ENCODE data around the gene NEAT1. TPM values are rescaled to one million over a fixed set of nuclear protein-coding genes. Genes with fewer than 3 reads are reported as not detected.

Gene NEAT1
- total RNA-seq, 4 donors from 2014 or later: 21.0 to 341 (median 183) TPM

GRCh38 chr11:65444314-65445051 lies 21.9 kb downstream of the NEAT1 start:
- peaks cover 0 to 73% of the 10 kb centered on the region in 2 donors for H3K36me3 ChIP-seq

GRCh38 chr11:65445101-65445603 lies 22.6 kb downstream of the NEAT1 start:
- no peaks in the 10 kb centered on the region for H3K9me3 ChIP-seq
- H3K27me3 ChIP-seq: no peaks in the 10 kb centered on the region
- peaks cover 0 to 58% (median 18%) of the 10 kb centered on the region in 3 donors for H3K4me1 ChIP-seq
- ATAC-seq: no peak
- H3K4me3 ChIP-seq: no peak overlapping the region
- TF ChIP-seq POLR2AphosphoS5 (IDR thresholded peaks at IDR 0.05): peak; percentile 80
- TF ChIP-seq EP300 (IDR thresholded peaks at IDR 0.05): no peak
- no peak for TF ChIP-seq CTCF (IDR thresholded peaks at IDR 0.05)
- peak in 1 of 2 donors; percentile 9 for TF ChIP-seq POLR2A (IDR thresholded peaks at IDR 0.05)
- 66 to 83% methylated on average over 6 to 12 of the region's 15 CpGs for WGBS, 2 donors (ENCODE audit: low coverage in 1 of 2)
- H3K27ac ChIP-seq: peak overlapping the region in 3 of 4 donors; percentile 62 to 77 (median 74)
- H3K36me3 ChIP-seq: peaks cover 0 to 70% of the 10 kb centered on the region in 2 donors

More at GRCh38 chr11:65444314-65445051, 21.9 kb downstream of the NEAT1 start:
- Histone ChIP-seq H3K27ac (peak overlapping the region in 3 of 4 donors; percentile 62 to 77 (median 74)), H3K27me3 (no peaks in the 10 kb centered on the region), H3K9me3 (no peaks in the 10 kb centered on the region), H3K4me3 (no peak overlapping the region), H3K4me1 (peaks cover 0 to 65% (median 22%) of the 10 kb centered on the region in 3 donors)
- TF ChIP-seq POLR2AphosphoS5 (IDR thresholded peaks at IDR 0.05): peak; percentile 33
- no peak for TF ChIP-seq CTCF (IDR thresholded peaks at IDR 0.05)
- TF ChIP-seq POLR2A (IDR thresholded peaks at IDR 0.05): no peak
- no peak for TF ChIP-seq EP300 (IDR thresholded peaks at IDR 0.05)
- no CpG with 5 or more reads among the region's 14 CpGs for WGBS, 2 donors (ENCODE audit: low coverage in 1 of 2)
- ATAC-seq: no peak

GRCh38 chr11:65445604-65446445 lies 23.2 kb downstream of the NEAT1 start:
- peak overlapping the region in 3 of 4 donors; percentile 62 to 77 (median 74) for H3K27ac ChIP-seq
- no peaks in the 10 kb centered on the region for H3K9me3 ChIP-seq
- H3K36me3 ChIP-seq: peaks cover 0 to 65% of the 10 kb centered on the region in 2 donors
- no peak for TF ChIP-seq CTCF (IDR thresholded peaks at IDR 0.05)
- peak; percentile 38 for TF ChIP-seq POLR2AphosphoS5 (IDR thresholded peaks at IDR 0.05)
- peak in 1 of 2 donors; percentile 13 for TF ChIP-seq POLR2A (IDR thresholded peaks at IDR 0.05)
- no peak overlapping the region for H3K4me3 ChIP-seq
- H3K27me3 ChIP-seq: no peaks in the 10 kb centered on the region
- WGBS, 2 donors (ENCODE audit: low coverage in 1 of 2): no CpG with 5 or more reads among the region's 11 CpGs
- H3K4me1 ChIP-seq: peaks cover 0 to 52% (median 18%) of the 10 kb centered on the region in 3 donors
- peak; percentile 6 for ATAC-seq

GRCh38 chr11:65446446-65447277 lies 24.1 kb downstream of the NEAT1 start:
- no peaks in the 10 kb centered on the region for H3K27me3 ChIP-seq
- peaks cover 0 to 57% of the 10 kb centered on the region in 2 donors for H3K36me3 ChIP-seq
- H3K4me3 ChIP-seq: no peak overlapping the region
- peaks cover 0 to 43% (median 17%) of the 10 kb centered on the region in 3 donors for H3K4me1 ChIP-seq
- H3K9me3 ChIP-seq: no peaks in the 10 kb centered on the region
- TF ChIP-seq CTCF (IDR thresholded peaks at IDR 0.05) (no peak), POLR2AphosphoS5 (IDR thresholded peaks at IDR 0.05) (peak; percentile 58), POLR2A (IDR thresholded peaks at IDR 0.05) (no peak), EP300 (IDR thresholded peaks at IDR 0.05) (no peak)
- peak overlapping the region in 3 of 4 donors; percentile 62 to 77 (median 74) for H3K27ac ChIP-seq
- ATAC-seq: peak; percentile 17
- WGBS, 2 donors (ENCODE audit: low coverage in 1 of 2): 64 to 83% methylated on average over 1 to 2 of the region's 11 CpGs

Measured in gastroesophageal sphincter (tissue), 4 donors.